GM12878 (cell line): Measurements from ENCODE around the gene NRSN2. TPM values are rescaled to one million over a fixed set of nuclear protein-coding genes. Genes with fewer than 3 reads are reported as not detected.

Experiments
- ATAC-seq: fragments of 200-7000 bp; cut with Tn5 transposase; 3 replicates; pipeline ENCODE4 v1.9.1; 2020; ENCODE audit warnings: mild to moderate bottlenecking, moderate library complexity
- BruUV-seq: library from RNA; stranded (reverse); fragments of 400-500 nt; replicated peaks from 2 replicates; lab custom pipeline; 2021; lab: Mats Ljungman, UMichigan
- CTCF ChIA-PET: fragments of 300-600 bp; sonication (Branson Sonifier 250); formaldehyde crosslinking; extraction: SDS; loops from one replicate; lab custom pipeline; 2021; ENCODE audit warnings: inconsistent platforms; lab: Yijun Ruan, JAX
- POLR2A ChIA-PET: fragments of 350-600 bp; formaldehyde crosslinking; extraction: SDS; loops from one replicate; lab custom pipeline; 2021; ENCODE audit warnings: inconsistent platforms; lab: Charles Lee
- RAD21 ChIA-PET: fragments of 300-600 bp; sonication (Branson Sonifier 250); formaldehyde crosslinking; loops from one replicate; lab custom pipeline; 2023; ENCODE audit warnings: antibody characterized with exemption; ENCODE audit not compliant: unreplicated experiment; lab: Charles Lee
- SMC1A ChIA-PET: fragments of 300-600 bp; sonication (Branson Sonifier 250); formaldehyde crosslinking; loops from one replicate; lab custom pipeline; 2023; ENCODE audit not compliant: unreplicated experiment, uncharacterized antibody; lab: Charles Lee
- DNase-seq: peaks from one replicate; pipeline ENCODE4 v3.0.0-alpha.2; 2011; ENCODE audit warnings: low read depth, low spot score
- FAIRE-seq: peaks from 3 replicates; lab custom pipeline; 2011; peaks lifted over from hg19 to GRCh38; lab: Jason Lieb, UNC
- H2AFZ ChIP-seq: 2 replicates; pipeline ENCODE4 v1.6.0; 2011; ENCODE audit warnings: low read depth, low read length, control low read depth; ENCODE audit not compliant: control insufficient read depth
- H3K27ac ChIP-seq: 2 replicates; pipeline ENCODE4 v1.5.1; 2011; ENCODE audit warnings: control low read depth; ENCODE audit not compliant: control insufficient read depth, insufficient read depth
- H3K27me3 ChIP-seq, 2 experiments: replicated peaks in 1 of 2; 2 replicates each; pipeline versions ENCODE4 v1.6.0 to v1.6.1; 2011; ENCODE audit warnings: low read length in 1 of 2; ENCODE audit not compliant: control insufficient read depth in 2 of 2, insufficient read depth in 2 of 2
- H3K36me3 ChIP-seq, 2 experiments: 2 replicates each; pipeline ENCODE4 v1.5.1; 2011; ENCODE audit warnings: low read length in 1 of 2; ENCODE audit not compliant: control insufficient read depth in 2 of 2, insufficient read depth in 2 of 2
- H3K4me1 ChIP-seq: 2 replicates; pipeline ENCODE4 v1.6.1; 2011; ENCODE audit warnings: mild to moderate bottlenecking, low read length, moderate library complexity, mixed read lengths; ENCODE audit not compliant: control insufficient read depth, insufficient read depth
- H3K4me2 ChIP-seq: 2 replicates; pipeline ENCODE4 v1.6.0; 2011; ENCODE audit warnings: control low read depth; ENCODE audit not compliant: control insufficient read depth, insufficient read depth
- H3K4me3 ChIP-seq: fragments of 200-600 bp; sonication (generic); 2 replicates; pipeline ENCODE4 v1.5.1; 2016
- H3K79me2 ChIP-seq: 2 replicates; pipeline ENCODE4 v1.6.0; 2011; ENCODE audit warnings: low read length; ENCODE audit not compliant: control insufficient read depth, insufficient read depth
- H3K9ac ChIP-seq: 2 replicates; pipeline ENCODE4 v1.8.0; 2011; ENCODE audit warnings: low read length, control low read depth, mixed read lengths; ENCODE audit not compliant: control insufficient read depth, insufficient read depth
- H3K9me3 ChIP-seq: replicated peaks from 3 replicates; pipeline ENCODE4 v1.5.1; 2011; ENCODE audit warnings: mild to moderate bottlenecking, low read length; ENCODE audit not compliant: control insufficient read depth, insufficient read depth
- H4K20me1 ChIP-seq: 2 replicates; pipeline ENCODE4 v1.6.0; 2011; ENCODE audit not compliant: control insufficient read depth, insufficient read depth
- EED ChIP-seq: sonication (generic); IDR thresholded peaks from 2 replicates; pipeline ENCODE4 v1.6.1; 2016; ENCODE audit warnings: antibody characterized with exemption, low read depth
- HCFC1 ChIP-seq: fragments of 150-350 bp; IDR thresholded peaks from 2 replicates; pipeline ENCODE4 v1.6.1; 2014; ENCODE audit warnings: low read length
- HDAC6 ChIP-seq: fragments of 200-600 bp; sonication (generic); IDR thresholded peaks from one replicate; pipeline ENCODE4 v1.8.0; 2017; ENCODE audit warnings: antibody characterized with exemption; ENCODE audit not compliant: unreplicated experiment
- IKZF1 ChIP-seq: fragments of 450-650 bp; conservative IDR thresholded peaks from 2 replicates; pipeline ENCODE4 v1.6.1; 2017; ENCODE audit warnings: antibody characterized with exemption, mild to moderate bottlenecking
- POLR2AphosphoS2 ChIP-seq: IDR thresholded peaks from 2 replicates; pipeline ENCODE4 v1.6.1; 2011; ENCODE audit warnings: low read depth, mild to moderate bottlenecking, low read length, improper control_type of control experiment, moderate library complexity
- RAD21 ChIP-seq: IDR thresholded peaks from 2 replicates; pipeline ENCODE4 v1.6.1; 2011; ENCODE audit warnings: mild to moderate bottlenecking, low read depth, low read length, moderate library complexity; ENCODE audit not compliant: insufficient read depth
- TARDBP ChIP-seq: IDR thresholded peaks from 2 replicates; pipeline ENCODE4 v1.6.1; 2016; ENCODE audit warnings: borderline replicate concordance
- TBL1XR1 ChIP-seq: IDR thresholded peaks from 2 replicates; pipeline ENCODE4 v1.6.1; 2012; ENCODE audit warnings: low read depth, low read length, improper control_type of control experiment
- TCF3 ChIP-seq: IDR thresholded peaks from 2 replicates; pipeline ENCODE4 v1.6.1; 2012; ENCODE audit warnings: low read depth, mild to moderate bottlenecking, low read length, borderline replicate concordance; ENCODE audit not compliant: insufficient read depth
- WGBS: methylation state at CpG from one replicate; pipeline ENCODE4 v1.1.6; 2016; ENCODE audit warnings: low lambda C conversion rate; ENCODE audit not compliant: insufficient replicate concordance, insufficient coverage; ENCODE audit errors: missing lambda C conversion rate; 5-methylcytosine and 5-hydroxymethylcytosine counted together
- in situ Hi-C: fragments of 300-500 bp; cut with MboI; formaldehyde crosslinking; loops from 9 replicates; pipeline ENCODE4 v1.14.3; 2018; ENCODE audit warnings: mixed read lengths
- intact Hi-C: fragments of 100-400 bp; cut with micrococcal nuclease; formaldehyde crosslinking; loops from one replicate; pipeline ENCODE4 v1.14.2; 2022; ENCODE audit not compliant: unreplicated experiment
- polyA plus RNA-seq, 11 experiments: library from polyadenylated mRNA; depleted of rRNA in 4 of 11; unstranded in 6 of 11; stranded (reverse) in 5 of 11; fragments of >200 nt; fragmentation: Nextera tagmentation in 4 of 11; fragmentation: Illumina TruSeq in 1 of 11; extraction: Ambion mirVana in 4 of 11; extraction: Trizol in 1 of 11; gene quantifications; 1 replicate in 1 of 11; 2 replicates in 10 of 11; pipeline versions ENCODE4 v1.2.1 to v1.2.3, GENCODE V29; 2011 to 2016; ENCODE audit warnings: inconsistent platforms in 2 of 11, missing spikeins in 2 of 11, low read depth in 1 of 11
- total RNA-seq, 4 experiments: library from RNA; depleted of rRNA in 3 of 4; stranded (reverse); fragments of >200 nt in 3 of 4; fragmentation: Illumina TruSeq in 1 of 4; extraction: Trizol in 1 of 4; gene quantifications; 2 replicates each; pipeline versions ENCODE4 v1.2.1 to v1.2.3, GENCODE V29; 2013 to 2021
- TF ChIP-seq, protein P1 (sequence below): fragments of 450-650 bp; IDR thresholded peaks from 2 replicates; pipeline ENCODE4 v1.6.1; 2017; ENCODE audit warnings: mild to moderate bottlenecking, low read depth, inconsistent platforms; ENCODE audit not compliant: poor library complexity, severe bottlenecking
- TF ChIP-seq, protein P2 (sequence below): fragments of 450-650 bp; IDR thresholded peaks from 2 replicates; pipeline ENCODE4 v1.6.1; 2017; ENCODE audit warnings: mild to moderate bottlenecking, moderate library complexity

Gene NRSN2
- total and polyA plus RNA-seq, 10 of the 15 experiments (the other 5 are each of a cell fraction or from before 2014, with no cell fraction given) = 6.2 to 32.4 (median 13.0) TPM

DNA sequence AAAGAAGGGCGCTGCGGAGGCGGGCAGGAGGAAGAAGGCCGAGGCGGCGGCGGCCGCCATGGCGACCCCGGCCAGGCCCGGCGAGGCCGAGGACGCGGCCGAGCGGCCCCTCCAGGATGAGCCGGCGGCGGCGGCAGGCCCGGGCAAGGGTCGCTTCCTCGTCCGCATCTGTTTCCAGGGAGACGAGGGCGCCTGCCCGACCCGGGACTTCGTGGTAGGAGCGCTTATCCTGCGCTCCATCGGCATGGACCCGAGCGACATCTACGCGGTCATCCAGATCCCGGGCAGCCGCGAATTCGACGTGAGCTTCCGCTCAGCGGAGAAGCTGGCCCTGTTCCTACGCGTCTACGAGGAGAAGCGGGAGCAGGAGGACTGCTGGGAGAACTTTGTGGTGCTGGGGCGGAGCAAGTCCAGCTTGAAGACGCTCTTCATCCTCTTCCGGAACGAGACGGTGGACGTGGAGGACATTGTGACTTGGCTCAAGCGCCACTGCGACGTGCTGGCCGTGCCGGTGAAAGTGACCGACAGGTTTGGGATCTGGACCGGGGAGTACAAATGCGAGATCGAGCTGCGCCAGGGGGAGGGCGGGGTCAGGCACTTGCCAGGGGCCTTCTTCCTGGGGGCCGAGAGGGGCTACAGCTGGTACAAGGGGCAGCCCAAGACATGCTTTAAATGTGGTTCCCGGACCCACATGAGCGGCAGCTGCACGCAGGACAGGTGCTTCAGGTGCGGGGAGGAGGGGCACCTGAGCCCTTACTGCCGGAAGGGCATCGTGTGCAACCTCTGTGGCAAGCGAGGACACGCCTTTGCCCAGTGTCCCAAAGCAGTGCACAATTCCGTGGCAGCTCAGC lies 48.8 kb upstream of the NRSN2 start (continued):
- TF ChIP-seq TCF3 (0 out of 2 replicates have a peak, but pooled peaks have one; percentile 14), IKZF1 (peak; percentile 41; the same call in 1 of the 2 replicates), POLR2AphosphoS2 (peak; percentile 83), HDAC6 (no peak)
- TF ChIP-seq, protein P1, sequence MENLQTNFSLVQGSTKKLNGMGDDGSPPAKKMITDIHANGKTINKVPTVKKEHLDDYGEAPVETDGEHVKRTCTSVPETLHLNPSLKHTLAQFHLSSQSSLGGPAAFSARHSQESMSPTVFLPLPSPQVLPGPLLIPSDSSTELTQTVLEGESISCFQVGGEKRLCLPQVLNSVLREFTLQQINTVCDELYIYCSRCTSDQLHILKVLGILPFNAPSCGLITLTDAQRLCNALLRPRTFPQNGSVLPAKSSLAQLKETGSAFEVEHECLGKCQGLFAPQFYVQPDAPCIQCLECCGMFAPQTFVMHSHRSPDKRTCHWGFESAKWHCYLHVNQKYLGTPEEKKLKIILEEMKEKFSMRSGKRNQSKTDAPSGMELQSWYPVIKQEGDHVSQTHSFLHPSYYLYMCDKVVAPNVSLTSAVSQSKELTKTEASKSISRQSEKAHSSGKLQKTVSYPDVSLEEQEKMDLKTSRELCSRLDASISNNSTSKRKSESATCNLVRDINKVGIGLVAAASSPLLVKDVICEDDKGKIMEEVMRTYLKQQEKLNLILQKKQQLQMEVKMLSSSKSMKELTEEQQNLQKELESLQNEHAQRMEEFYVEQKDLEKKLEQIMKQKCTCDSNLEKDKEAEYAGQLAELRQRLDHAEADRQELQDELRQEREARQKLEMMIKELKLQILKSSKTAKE = no peak

DNA sequence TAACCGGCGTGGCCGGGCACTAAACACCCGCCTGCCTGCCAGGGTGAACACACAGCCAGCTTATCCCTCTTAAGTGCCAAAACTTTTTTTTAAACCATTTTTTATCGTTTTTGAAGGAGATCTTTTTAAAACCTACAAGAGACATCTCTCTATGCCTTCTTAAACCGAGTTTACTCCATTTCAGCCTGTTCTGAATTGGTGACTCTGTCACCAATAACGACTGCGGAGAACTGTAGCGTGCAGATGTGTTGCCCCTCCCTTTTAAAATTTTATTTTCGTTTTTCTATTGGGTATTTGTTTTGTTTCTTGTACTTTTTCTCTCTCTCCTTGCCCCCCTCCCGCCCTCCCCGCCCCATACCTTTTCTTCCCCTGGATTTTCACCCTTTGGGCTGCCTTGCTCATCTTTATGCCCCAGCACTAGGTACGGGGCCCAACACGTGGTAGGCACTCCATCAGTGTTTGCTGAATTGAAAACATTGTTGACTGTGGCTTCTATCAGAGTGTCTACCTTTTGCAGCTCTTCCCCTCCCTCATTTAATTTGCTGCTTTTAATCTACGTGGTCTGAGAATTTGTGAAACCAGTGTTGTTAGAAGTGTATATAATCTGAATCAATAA lies 48.0 kb upstream of the NRSN2 start:
- Histone ChIP-seq H3K79me2 (peaks cover 45% of the 10 kb centered on the region), H3K4me1 (peaks cover 27% of the 10 kb centered on the region), H3K9me3 (no peaks in the 10 kb centered on the region; the same call in 2 of the 3 replicates), H3K27me3 (no peaks in the 10 kb centered on the region), H2AFZ (no peak overlapping the region), H3K4me3 (peak overlapping the region; percentile 94), H3K27ac (peak overlapping the region; percentile 90), H3K4me2 (peak overlapping the region; percentile 92), H3K36me3 (no peaks in the 10 kb centered on the region; a peak in 2 of 4 replicates), H3K9ac (peak overlapping the region; percentile 96), H4K20me1 (peaks cover 4% of the 10 kb centered on the region)
- CTCF ChIA-PET = interaction anchor here (1.2 to 2.7 kb wide), 5 partner anchors 10 to 31 kb away, joined by 3 to 15 read pairs (median 10); partner anchors contain the start of gene SOX12
- SMC1A ChIA-PET = interaction anchor here (0.9 to 2.1 kb wide), 5 partner anchors 10 to 32 kb away, joined by 4 to 15 read pairs (median 5); partner anchors contain the start of gene SOX12
- 4% methylated on average over 12 of the region's 15 CpGs for WGBS
- no TSS peak for BruUV-seq
- FAIRE-seq = no peak
- TF ChIP-seq EED (no peak), TARDBP (no peak), TBL1XR1 (no peak), RAD21 (no peak), HCFC1 (no peak)
- TF ChIP-seq, protein P2, sequence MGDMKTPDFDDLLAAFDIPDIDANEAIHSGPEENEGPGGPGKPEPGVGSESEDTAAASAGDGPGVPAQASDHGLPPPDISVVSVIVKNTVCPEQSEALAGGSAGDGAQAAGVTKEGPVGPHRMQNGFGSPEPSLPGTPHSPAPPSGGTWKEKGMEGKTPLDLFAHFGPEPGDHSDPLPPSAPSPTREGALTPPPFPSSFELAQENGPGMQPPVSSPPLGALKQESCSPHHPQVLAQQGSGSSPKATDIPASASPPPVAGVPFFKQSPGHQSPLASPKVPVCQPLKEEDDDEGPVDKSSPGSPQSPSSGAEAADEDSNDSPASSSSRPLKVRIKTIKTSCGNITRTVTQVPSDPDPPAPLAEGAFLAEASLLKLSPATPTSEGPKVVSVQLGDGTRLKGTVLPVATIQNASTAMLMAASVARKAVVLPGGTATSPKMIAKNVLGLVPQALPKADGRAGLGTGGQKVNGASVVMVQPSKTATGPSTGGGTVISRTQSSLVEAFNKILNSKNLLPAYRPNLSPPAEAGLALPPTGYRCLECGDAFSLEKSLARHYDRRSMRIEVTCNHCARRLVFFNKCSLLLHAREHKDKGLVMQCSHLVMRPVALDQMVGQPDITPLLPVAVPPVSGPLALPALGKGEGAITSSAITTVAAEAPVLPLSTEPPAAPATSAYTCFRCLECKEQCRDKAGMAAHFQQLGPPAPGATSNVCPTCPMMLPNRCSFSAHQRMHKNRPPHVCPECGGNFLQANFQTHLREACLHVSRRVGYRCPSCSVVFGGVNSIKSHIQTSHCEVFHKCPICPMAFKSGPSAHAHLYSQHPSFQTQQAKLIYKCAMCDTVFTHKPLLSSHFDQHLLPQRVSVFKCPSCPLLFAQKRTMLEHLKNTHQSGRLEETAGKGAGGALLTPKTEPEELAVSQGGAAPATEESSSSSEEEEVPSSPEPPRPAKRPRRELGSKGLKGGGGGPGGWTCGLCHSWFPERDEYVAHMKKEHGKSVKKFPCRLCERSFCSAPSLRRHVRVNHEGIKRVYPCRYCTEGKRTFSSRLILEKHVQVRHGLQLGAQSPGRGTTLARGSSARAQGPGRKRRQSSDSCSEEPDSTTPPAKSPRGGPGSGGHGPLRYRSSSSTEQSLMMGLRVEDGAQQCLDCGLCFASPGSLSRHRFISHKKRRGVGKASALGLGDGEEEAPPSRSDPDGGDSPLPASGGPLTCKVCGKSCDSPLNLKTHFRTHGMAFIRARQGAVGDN = no peak
- no peak for DNase-seq
- in situ Hi-C loops = no loop called here
- intact Hi-C loops = no loop called here
- POLR2A ChIA-PET = interaction anchor here (0.7 to 3.4 kb wide), 6 partner anchors 12 to 244 kb away, joined by 3 to 30 read pairs (median 4); partner anchors contain the start of genes NRSN2, SOX12 and TRIB3
- RAD21 ChIA-PET = interaction anchor here (0.7 to 2.4 kb wide), 7 partner anchors 10 to 196 kb away, joined by 3 to 11 read pairs (median 3); no protein-coding TSS in a partner anchor
- ATAC-seq = peak; percentile 2; the same call in 1 of the 3 replicates
